HG03066 (cell line): ENCODE data around the gene WNT7A.

Source experiments
- ATAC-seq: cut with Tn5 transposase; IDR thresholded peaks from one replicate; pipeline ENCODE4 v1.9.1; 2021; ENCODE audit warnings: low read depth; ENCODE audit not compliant: unreplicated experiment

The WNT7A gene

GRCh38 chr3:13849018-13849417 is 30.9 kb downstream of the WNT7A start:
- ATAC-seq: no peak

GRCh38 chr3:13846716-13847570 is 32.9 kb downstream of the WNT7A start:
- no peak for ATAC-seq

- ATAC-seq: no peak
These were observed 33.6 kb downstream of the WNT7A start for GRCh38 chr3:13846238-13846637.

- no peak for ATAC-seq
These were observed 34.1 kb downstream of the WNT7A start for GRCh38 chr3:13845806-13846205.

- ATAC-seq: no peak
These were observed 35.0 kb downstream of the WNT7A start for GRCh38 chr3:13844911-13845310.

GRCh38 chr3:13844286-13844685 is 35.6 kb downstream of the WNT7A start:
- ATAC-seq: no peak

GRCh38 chr3:13843351-13843750 is 36.5 kb downstream of the WNT7A start:
- ATAC-seq: no peak

- ATAC-seq: no peak
These were observed 37.6 kb downstream of the WNT7A start for GRCh38 chr3:13842226-13842625.

DNA sequence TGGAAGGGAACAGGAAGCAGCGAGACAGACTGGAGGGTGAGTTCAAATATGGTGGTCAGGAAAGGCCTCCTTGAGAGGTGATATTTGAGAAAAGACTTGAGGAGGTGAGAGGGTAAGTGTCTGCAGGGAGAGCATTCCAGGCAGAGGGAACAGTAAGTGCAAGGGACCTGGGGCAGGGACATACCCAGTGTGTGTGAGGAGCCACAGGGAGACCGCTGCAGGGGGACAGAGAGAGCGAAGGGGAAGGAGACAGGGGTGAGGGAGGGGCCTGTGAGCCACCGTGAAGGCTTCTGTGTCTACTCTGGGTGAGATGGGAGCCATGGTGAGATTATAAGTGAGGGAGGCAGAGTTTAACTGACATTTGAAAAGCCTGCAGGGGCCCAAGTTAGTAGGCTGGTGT is 38.0 kb downstream of the WNT7A start:
- ATAC-seq: no peak

- ATAC-seq: no peak
These were observed 38.7 kb downstream of the WNT7A start for GRCh38 chr3:13841141-13841540.

GRCh38 chr3:13840456-13840855 is 39.4 kb downstream of the WNT7A start:
- ATAC-seq: no peak

DNA sequence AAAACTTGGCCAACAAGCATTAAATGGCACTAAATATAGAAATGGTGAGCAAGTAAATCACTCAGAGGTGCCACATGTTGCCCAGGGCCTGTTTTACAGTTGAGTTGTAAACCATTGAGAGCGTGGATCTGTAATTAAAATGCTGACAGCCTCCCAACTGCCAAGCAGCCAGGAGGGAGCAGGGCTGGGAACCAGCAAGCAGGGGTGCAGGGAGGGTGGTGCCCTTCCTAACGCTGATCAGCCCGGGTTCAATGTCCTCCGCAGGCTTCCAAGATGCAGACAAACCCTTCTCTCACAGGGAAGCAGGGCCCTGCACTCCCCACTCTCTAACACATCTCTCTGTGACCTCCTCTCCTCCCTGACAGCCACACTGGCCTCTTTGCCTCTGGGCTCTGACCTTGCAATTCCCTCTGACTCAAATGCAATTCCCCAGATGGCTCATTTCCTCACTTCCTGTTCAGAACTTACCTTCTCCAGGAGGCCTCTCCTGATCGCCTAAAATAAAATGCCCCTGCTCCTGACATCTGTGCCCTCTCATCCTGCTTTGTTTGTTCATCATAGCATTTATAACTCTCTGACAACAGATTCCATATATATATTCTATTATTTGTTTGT is 40.0 kb downstream of the WNT7A start:
- ATAC-seq: no peak

GRCh38 chr3:13839253-13839652 is 40.6 kb downstream of the WNT7A start:
- ATAC-seq: no peak

DNA sequence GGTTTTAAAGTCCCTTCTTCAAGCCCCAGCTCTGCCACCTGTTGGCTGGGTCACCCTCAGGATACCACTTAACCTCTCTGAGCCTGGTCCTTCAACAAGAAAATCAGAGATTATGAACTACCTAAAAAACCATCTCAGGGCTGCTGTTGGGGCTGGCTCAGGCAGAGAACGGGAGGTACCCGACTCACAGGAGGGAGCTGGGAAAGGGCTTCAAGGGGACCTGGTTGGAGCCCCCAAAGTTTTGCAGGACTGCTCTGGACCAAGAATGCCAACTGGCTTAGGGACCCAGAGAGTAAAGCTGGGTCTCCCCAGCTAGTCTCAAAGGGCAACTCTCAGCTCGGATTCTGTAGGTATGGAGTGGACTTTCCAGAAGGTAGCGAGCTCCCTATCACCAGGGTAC is 41.5 kb downstream of the WNT7A start:
- ATAC-seq: no peak

DNA sequence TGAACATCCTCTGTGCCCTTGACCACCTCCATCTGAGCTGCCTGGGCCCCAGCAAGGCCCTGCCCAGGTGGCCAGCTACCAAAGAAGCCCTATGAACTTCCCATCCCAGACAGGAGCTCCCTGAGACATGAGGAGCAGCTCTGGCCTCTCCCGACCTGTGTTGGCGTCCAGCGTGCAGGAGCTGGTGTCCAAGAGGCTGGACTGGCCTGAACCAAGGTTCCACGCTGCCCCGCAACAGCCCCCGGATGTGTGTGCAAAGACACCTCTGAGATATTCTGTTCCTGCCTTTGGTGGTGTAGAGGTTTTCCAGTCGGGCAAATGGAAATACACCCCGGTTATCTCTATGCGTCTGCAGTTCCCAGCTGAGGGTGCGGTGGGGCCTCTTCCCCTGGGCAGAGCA is 42.1 kb downstream of the WNT7A start:
- no peak for ATAC-seq

- ATAC-seq: no peak
These were observed 42.9 kb downstream of the WNT7A start for GRCh38 chr3:13836658-13837587.

DNA sequence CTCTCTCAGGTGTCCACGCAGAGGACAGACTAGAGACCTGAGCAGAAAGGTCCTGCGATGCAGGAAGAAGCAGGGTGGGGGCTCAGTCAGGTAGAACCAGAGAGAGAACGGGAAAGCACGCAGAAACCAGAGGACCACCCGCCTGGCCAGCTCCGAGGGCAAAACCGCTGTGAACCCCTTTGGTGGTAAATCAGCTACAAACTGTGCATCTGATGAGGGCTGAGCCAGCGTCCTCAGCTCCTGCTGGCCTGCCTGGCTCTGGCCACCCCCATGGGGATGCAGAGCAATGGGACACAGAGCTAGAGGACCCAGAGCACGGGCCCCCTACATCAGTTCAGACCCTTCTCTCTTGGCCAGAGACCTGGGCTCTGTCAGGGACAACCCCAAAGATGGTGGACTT is 44.6 kb downstream of the WNT7A start:
- ATAC-seq: no peak

GRCh38 chr3:13834258-13835035 is 45.4 kb downstream of the WNT7A start:
- ATAC-seq: no peak

DNA sequence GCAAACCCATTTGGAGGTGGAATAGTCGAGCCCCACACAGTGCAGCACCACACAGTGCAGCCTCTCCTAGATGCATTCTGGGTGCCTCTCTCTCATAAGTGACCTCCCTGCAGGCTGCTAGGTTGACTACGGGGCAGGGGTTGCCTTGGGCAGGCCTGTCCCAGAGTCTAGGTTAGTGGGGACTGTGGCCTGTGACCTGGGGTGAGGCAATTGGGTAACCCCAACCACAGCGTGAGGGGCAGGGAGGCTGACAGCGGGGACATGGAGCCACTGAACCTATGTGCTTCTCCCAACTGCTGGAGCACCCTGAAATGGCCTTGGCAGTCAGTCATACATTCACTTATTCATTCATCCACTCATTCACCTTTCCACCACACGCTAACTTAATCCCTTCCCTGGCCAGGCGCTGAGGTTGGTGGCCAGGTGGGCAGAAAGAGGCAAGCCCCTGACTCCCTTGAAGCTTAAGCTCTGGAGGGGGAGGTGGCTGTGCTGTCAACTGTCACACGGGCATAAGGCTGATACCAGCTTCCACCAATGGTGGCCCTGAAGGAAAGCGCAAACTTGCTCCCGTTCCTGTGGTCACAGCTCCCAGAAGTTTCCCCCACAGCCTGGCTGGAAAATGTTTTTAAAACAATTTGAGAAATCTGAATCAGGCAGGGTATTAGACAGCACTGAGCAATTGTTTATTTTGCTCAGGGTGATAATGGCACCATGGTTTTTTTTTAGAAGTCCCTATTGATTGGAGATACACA is 46.2 kb downstream of the WNT7A start:
- ATAC-seq: no peak

DNA sequence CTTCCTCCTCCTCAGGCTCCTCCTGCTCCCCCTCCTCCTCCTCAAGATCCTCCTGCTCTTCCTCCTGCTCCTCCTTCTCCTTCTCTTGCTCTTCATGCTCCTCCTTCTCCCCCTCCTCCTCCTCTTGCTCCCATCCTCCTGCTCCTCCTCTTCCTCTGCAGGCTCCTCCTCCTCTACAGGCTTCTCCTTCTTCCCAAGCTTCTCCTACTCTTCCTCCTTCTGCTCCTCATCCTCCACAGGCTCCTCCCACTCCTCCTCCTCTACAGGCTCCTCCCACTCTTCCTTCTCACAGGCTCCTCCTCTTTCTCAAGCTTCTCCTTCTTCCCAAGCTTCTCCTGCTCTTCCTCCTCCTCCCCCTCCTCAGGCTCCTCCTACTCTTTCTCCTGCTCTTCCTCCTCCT is 47.7 kb downstream of the WNT7A start:
- ATAC-seq: no peak
